ENCODE results near the gene AP3B1. TPM values are rescaled to one million over a fixed set of nuclear protein-coding genes. Genes with fewer than 3 reads are reported as not detected.

The AP3B1 gene
- total and polyA plus RNA-seq, 2 of the 8 experiments (the other 6 are each of a cell fraction or from before 2014, with no cell fraction given) = 45.8 to 48.3 TPM

- WGBS, 2 experiments (ENCODE audit: extremely low coverage in 1 of 2, insufficient coverage in 1 of 2, insufficient read length in 1 of 2, insufficient replicate concordance in 2 of 2, low coverage in 1 of 2, low lambda C conversion rate in 2 of 2, missing lambda C conversion rate in 1 of 2) = 13% methylated on average over 1 of the region's 1 CpG; no CpG with 5 or more reads in 1 of the 2 experiments
- peaks cover 6 to 16% (median 10%) of the 10 kb centered on the region in 4 experiments; a peak in 6 of 7 replicates for H3K4me1 ChIP-seq (replicated peaks in 1 of 4; ENCODE audit: control insufficient read depth in 3 of 4, insufficient read depth in 4 of 4, low read length in 3 of 4)
- POLR2A ChIA-PET (ENCODE audit: partially characterized antibody) = no interaction called here
- TF ChIP-seq RAD21 (IDR thresholded peaks at IDR 0.05 in 1 of 2, conservative IDR thresholded peaks at IDR 0.05 in 1 of 2; ENCODE audit: low read depth in 2 of 2, low read length in 2 of 2) (no peak), ATF3 (IDR thresholded peaks at IDR 0.05; ENCODE audit: insufficient read depth, low read depth, low read length) (no peak), SAP30 (IDR thresholded peaks at IDR 0.05; ENCODE audit: insufficient read depth, insufficient replicate concordance, low read length) (no peak), CBX8 (IDR thresholded peaks at IDR 0.05; ENCODE audit: borderline replicate concordance, low read depth, low read length) (no peak), RXRA (IDR thresholded peaks at IDR 0.05; ENCODE audit: insufficient read depth, low read depth, low read length) (no peak), YY1 (IDR thresholded peaks at IDR 0.05; ENCODE audit: low read depth, low read length) (no peak), CEBPB (IDR thresholded peaks at IDR 0.05; ENCODE audit: low read depth, low read length) (no peak), MAX (IDR thresholded peaks at IDR 0.05) (no peak), NRF1 (IDR thresholded peaks at IDR 0.05; ENCODE audit: low read depth, low read length) (no peak), BRCA1 (IDR thresholded peaks at IDR 0.05; ENCODE audit: low read depth, low read length) (no peak), BCL11A (IDR thresholded peaks at IDR 0.05; ENCODE audit: low read depth in 2 of 2, low read length in 2 of 2) (no peak), TCF12 (IDR thresholded peaks at IDR 0.05; ENCODE audit: low read depth, low read length) (no peak), EGR1 (IDR thresholded peaks at IDR 0.05; ENCODE audit: borderline replicate concordance, low read depth, low read length) (no peak), SP1 (IDR thresholded peaks at IDR 0.05; ENCODE audit: low read depth, low read length) (no peak)
Measured at GRCh38 chr5:77955577-77955976, 338.9 kb downstream of the AP3B1 start.

More at GRCh38 chr5:77955577-77955976, 338.9 kb downstream of the AP3B1 start:
- no peaks in the 10 kb centered on the region for H3K36me3 ChIP-seq (ENCODE audit: control insufficient read depth in 2 of 4, insufficient read depth in 4 of 4, low read length in 3 of 4)
- no peak overlapping the region for H3K4me3 ChIP-seq (ENCODE audit: extremely low read depth in 1 of 4, insufficient read depth in 2 of 4, low read depth in 3 of 4, low read length in 4 of 4)
- no peak for FAIRE-seq
- peaks cover 13 to 44% (median 37%) of the 10 kb centered on the region in 4 experiments for H3K27me3 ChIP-seq (replicated peaks in 1 of 4; ENCODE audit: control insufficient read depth in 3 of 4, extremely low read depth in 1 of 4, insufficient read depth in 3 of 4, low read length in 3 of 4)
- no peak overlapping the region for H3K4me2 ChIP-seq (ENCODE audit: insufficient read depth in 1 of 2, low read depth in 2 of 2, low read length in 2 of 2)
- no peak overlapping the region for H2AK5ac ChIP-seq (ENCODE audit: low read depth, low read length)
- no peak overlapping the region for H3K23ac ChIP-seq (ENCODE audit: insufficient read length)
- no peak overlapping the region for H2BK15ac ChIP-seq (ENCODE audit: low read length)
- no peaks in the 10 kb centered on the region for H3K9me3 ChIP-seq (ENCODE audit: insufficient read depth in 2 of 2, low read depth in 1 of 2, low read length in 1 of 2)
- no peak overlapping the region for H3K56ac ChIP-seq (replicated peaks; ENCODE audit: insufficient read length, low read depth, low read length)
- no peak overlapping the region for H3K4ac ChIP-seq (replicated peaks; ENCODE audit: insufficient read length, low read depth, low read length)
- no peak overlapping the region for H2AFZ ChIP-seq (ENCODE audit: low read length)
- no peak overlapping the region for H3K27ac ChIP-seq (ENCODE audit: low read depth, low read length)
- no peaks in the 10 kb centered on the region for H3K79me2 ChIP-seq (ENCODE audit: control insufficient read depth in 1 of 2, insufficient read depth in 2 of 2, low read length in 2 of 2)
- H3K79me1 ChIP-seq (ENCODE audit: low read depth, low read length) = no peaks in the 10 kb centered on the region
- H4K91ac ChIP-seq (replicated peaks; ENCODE audit: insufficient read length, low read length) = no peak overlapping the region
- no peak overlapping the region for H2BK120ac ChIP-seq (replicated peaks; ENCODE audit: low read depth, low read length)
- H2BK20ac ChIP-seq (ENCODE audit: low read length) = no peak overlapping the region
- H4K20me1 ChIP-seq (replicated peaks in 1 of 2; ENCODE audit: control insufficient read depth in 1 of 2, insufficient read depth in 2 of 2, low read length in 2 of 2) = peaks cover 0 to 5% of the 10 kb centered on the region in 2 experiments
- no peak overlapping the region for H4K5ac ChIP-seq (ENCODE audit: insufficient read length, low read depth, low read length)
- DNase-seq (ENCODE audit: low read depth in 1 of 2, low spot score in 2 of 2) = no peak
- no peak overlapping the region for H4K8ac ChIP-seq (ENCODE audit: extremely low read depth, insufficient read depth, low read length)
- no peak overlapping the region for H3K18ac ChIP-seq (ENCODE audit: extremely low read depth, low read length)
- no peak overlapping the region for H2BK5ac ChIP-seq (ENCODE audit: low read depth, low read length)
- no peak overlapping the region for H3K9ac ChIP-seq (replicated peaks in 1 of 4; ENCODE audit: extremely low read depth in 1 of 4, low read depth in 3 of 4, low read length in 3 of 4)
- H3K23me2 ChIP-seq (ENCODE audit: low read depth, low read length) = peaks cover 3% of the 10 kb centered on the region; the same call in 1 of the 2 replicates
- no peak overlapping the region for H3K14ac ChIP-seq (ENCODE audit: insufficient read length)
- CTCF ChIA-PET (ENCODE audit: partially characterized antibody) = interaction anchor here (1.0 to 2.1 kb wide), 3 partner anchors 50 to 325 kb away, joined by 3 to 5 read pairs (median 5); no protein-coding TSS in a partner anchor
- H2BK12ac ChIP-seq (ENCODE audit: low read depth, low read length) = no peak overlapping the region

All from H1 (cell line).